ACC112 (cell line): ENCODE data around the gene TNFRSF25.

Experiments
- H2AFZ ChIP-seq: fragments of 200-600 bp; sonication (generic); one replicate; pipeline ENCODE4 v1.6.0; 2017; ENCODE audit warnings: antibody characterized with exemption, low read length; ENCODE audit not compliant: unreplicated experiment
- H3K27ac ChIP-seq: fragments of 200-600 bp; sonication (generic); 2 replicates; pipeline ENCODE4 v1.5.1; 2014; ENCODE audit warnings: low read depth, mild to moderate bottlenecking, antibody characterized with exemption, low read length, moderate library complexity
- H3K27me3 ChIP-seq: fragments of 200-600 bp; sonication (generic); 2 replicates; pipeline ENCODE4 v1.6.1; 2014; ENCODE audit warnings: mild to moderate bottlenecking, antibody characterized with exemption, low read length, moderate library complexity, mixed read lengths; ENCODE audit not compliant: insufficient read depth
- H3K36me3 ChIP-seq: fragments of 200-600 bp; sonication (generic); 2 replicates; pipeline ENCODE4 v1.6.1; 2016; ENCODE audit warnings: mild to moderate bottlenecking, antibody characterized with exemption, low read length, moderate library complexity, mixed read lengths; ENCODE audit not compliant: insufficient read depth
- H3K4me1 ChIP-seq: fragments of 200-600 bp; sonication (generic); one replicate; pipeline ENCODE4 v1.6.1; 2016; ENCODE audit warnings: low read length, mixed read lengths; ENCODE audit not compliant: insufficient read depth, unreplicated experiment, control insufficient read depth
- H3K4me3 ChIP-seq: fragments of 200-600 bp; sonication (generic); 2 replicates; pipeline ENCODE4 v1.5.1; 2014; ENCODE audit warnings: mild to moderate bottlenecking, low read depth, low read length
- H3K79me2 ChIP-seq: fragments of 200-600 bp; sonication (generic); one replicate; pipeline ENCODE4 v1.6.0; 2016; ENCODE audit warnings: low read length; ENCODE audit not compliant: control insufficient read depth, unreplicated experiment, insufficient read depth

The TNFRSF25 gene

DNA sequence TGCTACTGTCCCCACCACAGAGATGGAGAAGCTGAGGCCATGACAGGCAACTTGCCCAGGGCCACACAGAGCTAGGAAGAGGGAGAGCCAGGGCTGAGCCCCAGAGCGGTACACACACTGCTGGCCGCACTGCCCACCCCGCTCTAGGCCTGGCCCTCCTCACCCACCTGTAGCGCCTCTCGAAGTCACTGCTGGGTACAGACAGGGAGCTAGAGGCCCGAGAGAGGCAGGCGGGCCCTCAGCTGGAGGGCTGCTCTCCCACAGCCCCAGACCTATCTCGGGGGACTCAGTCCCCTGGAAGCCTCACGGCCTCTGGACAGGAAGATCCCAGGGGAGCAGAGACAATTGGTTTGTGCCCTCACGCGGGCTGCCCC is 42.8 kb upstream of the TNFRSF25 start:
- no peaks in the 10 kb centered on the region for H3K79me2 ChIP-seq

DNA sequence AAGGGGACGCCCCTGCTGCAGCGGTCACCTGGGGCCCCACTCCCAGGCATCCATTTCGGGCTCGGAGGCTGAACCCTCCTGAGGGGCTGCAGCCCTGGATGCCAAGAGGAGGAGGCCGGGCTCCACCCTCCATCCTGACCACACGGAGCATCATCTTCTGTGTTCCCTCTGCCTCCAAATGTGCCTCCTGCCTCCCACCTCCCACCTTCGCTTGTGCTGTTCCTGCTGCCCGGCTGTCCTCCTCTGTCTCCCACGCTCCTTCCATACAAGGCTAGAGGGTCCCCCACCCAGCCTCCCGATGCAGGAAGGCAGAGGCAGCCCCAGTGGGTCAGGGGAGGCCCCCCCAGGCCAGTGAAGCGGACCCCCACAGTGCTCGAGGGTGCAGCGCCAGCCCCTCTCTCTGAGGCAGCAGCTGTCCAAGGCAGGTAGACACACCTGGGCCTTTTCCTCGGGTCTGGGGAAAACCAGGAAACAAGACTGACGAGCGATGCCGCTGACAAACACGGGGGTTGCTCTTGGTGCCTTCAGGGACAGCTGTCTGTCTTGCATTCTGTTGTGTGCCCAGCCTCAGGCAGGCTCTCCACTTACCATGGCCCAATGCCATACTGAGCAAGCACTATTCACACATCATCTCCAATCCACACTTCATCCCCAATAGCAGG is 42.3 kb upstream of the TNFRSF25 start:
- H3K4me3 ChIP-seq: no peak overlapping the region
- no peak overlapping the region for H2AFZ ChIP-seq
- H3K27ac ChIP-seq: no peak overlapping the region
- no peaks in the 10 kb centered on the region for H3K36me3 ChIP-seq
- H3K27me3 ChIP-seq: no peaks in the 10 kb centered on the region
- H3K4me1 ChIP-seq: no peaks in the 10 kb centered on the region
- H3K79me2 ChIP-seq: no peaks in the 10 kb centered on the region

More for the DNA sequence above, 42.8 kb upstream of the TNFRSF25 start:
- Histone ChIP-seq H2AFZ (no peak overlapping the region), H3K27me3 (no peaks in the 10 kb centered on the region), H3K4me3 (no peak overlapping the region), H3K27ac (no peak overlapping the region), H3K4me1 (no peaks in the 10 kb centered on the region), H3K36me3 (no peaks in the 10 kb centered on the region)

DNA sequence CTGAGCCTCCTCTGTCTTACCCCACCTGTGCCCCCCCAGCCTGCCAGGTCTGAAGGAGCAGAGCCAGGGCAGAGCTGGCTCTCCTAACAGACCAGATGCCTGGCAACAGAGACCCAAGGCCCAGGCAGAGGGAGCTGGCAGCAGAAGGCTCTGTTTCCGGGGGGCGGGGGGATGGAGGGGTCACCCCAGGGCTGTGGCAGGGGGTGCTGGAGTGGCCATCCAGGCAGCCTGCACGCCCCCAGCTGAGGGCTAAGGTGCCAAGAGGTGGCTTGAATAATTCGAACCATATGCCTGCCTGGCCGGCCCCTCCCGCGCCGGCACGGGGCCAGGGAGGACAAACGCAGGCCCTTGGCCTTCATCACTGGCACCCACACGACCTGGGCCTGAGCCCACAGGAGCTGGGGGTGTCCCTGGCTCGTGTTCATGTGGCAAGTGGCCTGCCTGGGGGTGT is 41.5 kb upstream of the TNFRSF25 start:
- Histone ChIP-seq H3K27me3 (no peaks in the 10 kb centered on the region), H3K79me2 (no peaks in the 10 kb centered on the region), H3K4me1 (peaks cover 3% of the 10 kb centered on the region), H3K27ac (no peak overlapping the region), H3K36me3 (no peaks in the 10 kb centered on the region), H2AFZ (no peak overlapping the region), H3K4me3 (no peak overlapping the region)

DNA sequence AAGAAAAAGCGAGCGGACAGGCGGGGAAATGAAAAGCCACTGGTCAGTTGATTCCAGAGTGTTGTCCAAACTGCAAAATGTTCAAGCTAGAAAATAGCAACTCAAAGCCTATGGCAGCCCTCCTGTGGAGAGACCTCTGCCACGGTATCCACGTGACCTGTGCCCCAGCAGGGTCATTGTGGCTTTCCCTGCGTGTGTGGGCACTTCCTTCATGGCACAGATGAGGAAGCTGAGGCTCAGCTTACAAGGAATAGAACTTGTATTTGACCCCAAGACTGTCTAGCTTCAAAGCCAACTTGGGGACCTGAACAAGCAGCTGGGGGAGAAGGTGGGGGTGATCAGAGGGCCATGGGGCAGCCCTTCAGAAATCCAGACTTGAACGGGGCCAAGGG is 41.1 kb upstream of the TNFRSF25 start:
- Histone ChIP-seq H3K27ac (no peak overlapping the region), H3K4me3 (no peak overlapping the region), H3K4me1 (peaks cover 8% of the 10 kb centered on the region), H3K27me3 (no peaks in the 10 kb centered on the region), H3K36me3 (no peaks in the 10 kb centered on the region), H3K79me2 (no peaks in the 10 kb centered on the region), H2AFZ (no peak overlapping the region)

DNA sequence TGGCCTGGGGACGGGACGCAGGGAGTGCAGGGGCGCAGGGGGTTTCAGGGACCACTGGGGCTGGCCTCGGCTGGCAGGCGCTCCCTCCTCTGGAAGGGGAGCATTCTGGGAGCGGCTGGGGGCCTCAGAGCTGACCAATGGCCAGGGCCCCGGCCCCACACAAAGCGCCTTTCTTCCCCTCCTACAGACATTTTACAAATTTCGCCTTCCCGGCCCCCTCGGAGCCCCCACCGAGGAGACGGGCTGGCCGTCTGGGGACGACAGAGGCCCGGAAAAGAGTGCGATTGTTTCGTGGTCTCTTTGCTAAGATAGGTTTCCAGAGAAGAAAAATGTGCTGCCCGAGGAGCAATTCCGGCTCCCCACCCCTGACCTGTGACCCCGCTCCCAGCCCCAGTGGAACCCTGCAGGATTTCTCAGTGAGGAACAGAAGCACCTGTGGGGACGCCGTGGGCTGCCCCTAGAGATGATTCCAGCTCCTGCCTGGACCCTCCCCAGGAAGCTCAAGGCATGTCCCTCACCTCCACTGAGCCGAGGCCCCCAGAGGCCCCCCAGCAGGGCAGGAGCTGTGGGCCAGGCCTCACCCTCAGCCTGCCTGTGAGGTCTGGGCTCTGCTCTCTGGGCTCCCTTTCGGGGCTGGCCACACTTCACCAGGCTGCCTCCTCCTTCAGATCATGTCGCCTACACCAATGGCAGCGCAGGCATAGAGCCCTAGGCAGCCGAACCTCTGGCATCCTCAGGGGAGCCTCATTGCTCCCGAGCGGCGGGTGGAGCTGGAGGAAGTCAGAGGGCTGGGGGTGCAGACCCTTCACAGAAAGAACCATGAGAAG is 40.5 kb upstream of the TNFRSF25 start:
- Histone ChIP-seq H3K27me3 (no peaks in the 10 kb centered on the region), H3K27ac (no peak overlapping the region), H3K36me3 (no peaks in the 10 kb centered on the region), H3K79me2 (no peaks in the 10 kb centered on the region), H3K4me3 (no peak overlapping the region), H3K4me1 (peaks cover 12% of the 10 kb centered on the region), H2AFZ (no peak overlapping the region)

DNA sequence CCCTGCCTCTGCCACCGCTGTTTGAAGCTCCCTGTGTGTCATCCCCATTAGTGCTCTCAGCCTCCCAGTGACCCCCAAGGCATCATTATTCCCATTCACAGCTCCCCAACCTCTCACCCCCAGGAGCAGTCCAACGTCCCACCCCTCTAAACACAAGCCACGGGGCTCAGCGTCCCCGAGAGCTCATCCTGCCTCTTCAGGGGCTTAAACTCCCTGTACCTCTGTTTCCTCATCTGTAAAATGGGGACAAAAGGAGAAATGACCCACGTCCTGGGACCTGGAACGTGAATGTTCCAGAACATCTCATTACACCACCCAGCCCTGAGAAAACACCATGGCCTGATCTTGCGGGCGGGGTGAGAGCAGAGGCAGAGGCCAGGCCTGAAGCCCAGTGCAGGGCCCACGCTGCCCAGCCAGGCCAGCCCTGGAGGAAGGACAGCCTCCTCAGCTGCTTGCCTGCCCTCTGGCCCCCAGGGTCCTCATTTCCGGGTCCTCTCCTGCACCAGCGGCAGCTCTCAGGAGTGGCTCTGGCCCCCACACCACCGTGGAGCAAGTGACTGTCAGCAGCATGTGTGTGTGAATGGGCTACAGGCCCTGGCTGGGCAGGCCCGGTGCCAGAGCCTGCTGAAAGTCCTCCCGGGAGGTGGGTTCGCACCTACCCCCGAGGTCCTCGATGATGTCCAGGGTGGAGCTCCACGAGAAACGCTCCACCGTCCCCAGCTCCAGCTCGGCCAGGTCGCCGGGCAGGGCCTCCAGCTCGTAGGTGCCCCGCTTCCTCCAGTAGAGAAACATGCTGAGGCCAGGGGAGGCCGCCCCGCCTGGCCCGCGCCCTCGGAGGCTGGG is 39.6 kb upstream of the TNFRSF25 start:
- H3K27ac ChIP-seq: no peak overlapping the region
- H3K27me3 ChIP-seq: no peaks in the 10 kb centered on the region
- no peaks in the 10 kb centered on the region for H3K79me2 ChIP-seq
- H2AFZ ChIP-seq: no peak overlapping the region
- peaks cover 20% of the 10 kb centered on the region for H3K4me1 ChIP-seq
- no peak overlapping the region for H3K4me3 ChIP-seq
- H3K36me3 ChIP-seq: no peaks in the 10 kb centered on the region

DNA sequence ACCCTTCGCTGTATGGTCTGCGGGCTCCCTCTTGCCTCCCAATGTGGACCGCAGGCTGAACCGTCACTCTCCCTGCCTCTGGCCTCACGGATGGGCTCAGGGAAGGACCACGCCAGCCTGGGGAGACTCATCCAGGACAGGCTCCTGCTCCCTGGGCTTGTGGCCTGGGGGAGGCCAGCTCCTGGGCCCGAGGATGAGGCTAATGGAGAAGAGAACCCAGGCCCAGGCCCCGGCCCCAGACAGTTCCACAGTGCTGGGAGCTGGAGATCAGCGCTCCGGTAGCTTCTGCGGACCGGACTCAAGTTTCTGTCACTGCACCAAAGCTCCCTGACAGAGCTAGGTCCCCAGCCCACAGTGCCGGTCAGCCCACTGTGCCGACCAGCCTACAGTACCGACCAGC is 38.9 kb upstream of the TNFRSF25 start:
- Histone ChIP-seq H3K27me3 (no peaks in the 10 kb centered on the region), H3K4me1 (peaks cover 20% of the 10 kb centered on the region), H3K27ac (no peak overlapping the region), H3K4me3 (no peak overlapping the region), H2AFZ (no peak overlapping the region), H3K79me2 (no peaks in the 10 kb centered on the region), H3K36me3 (no peaks in the 10 kb centered on the region)

DNA sequence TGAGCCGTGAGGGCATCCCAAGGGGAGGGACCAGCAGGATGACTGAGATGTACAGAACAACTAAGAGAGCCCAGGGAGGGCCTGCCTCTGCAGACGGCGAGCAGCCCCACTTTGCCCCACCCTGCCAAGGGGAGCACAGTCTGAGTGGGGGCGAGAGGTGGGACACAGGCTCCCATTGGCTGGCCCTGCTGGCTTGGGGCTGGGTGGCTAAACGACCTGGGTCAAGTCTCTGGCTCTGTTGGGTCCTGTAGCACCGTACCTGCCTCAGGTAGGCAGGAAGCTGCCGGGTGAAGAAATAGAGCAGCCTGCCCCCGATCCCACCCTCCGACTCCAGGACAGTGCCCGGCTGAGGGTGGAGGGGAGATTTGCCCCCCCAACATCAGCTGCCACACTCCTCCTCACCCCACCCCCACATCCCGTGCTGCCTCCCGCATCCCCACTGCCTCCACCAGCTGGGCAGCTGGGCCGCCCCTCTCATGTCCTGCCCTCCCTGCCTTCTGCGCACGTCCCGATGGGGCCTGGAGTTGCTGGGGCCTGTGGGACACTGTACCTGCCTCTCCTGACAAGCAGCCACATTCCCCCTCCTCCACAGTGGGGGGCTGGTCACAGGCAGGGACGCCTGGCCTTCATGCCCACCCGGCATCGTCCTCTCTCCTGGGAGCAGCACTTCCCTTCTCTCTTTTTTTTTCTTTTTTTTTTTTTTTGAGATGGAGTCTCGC is 38.1 kb upstream of the TNFRSF25 start:
- Histone ChIP-seq H3K27ac (no peak overlapping the region), H3K79me2 (no peaks in the 10 kb centered on the region), H3K4me3 (no peak overlapping the region), H3K4me1 (peaks cover 20% of the 10 kb centered on the region), H3K36me3 (no peaks in the 10 kb centered on the region), H2AFZ (no peak overlapping the region), H3K27me3 (no peaks in the 10 kb centered on the region)

DNA sequence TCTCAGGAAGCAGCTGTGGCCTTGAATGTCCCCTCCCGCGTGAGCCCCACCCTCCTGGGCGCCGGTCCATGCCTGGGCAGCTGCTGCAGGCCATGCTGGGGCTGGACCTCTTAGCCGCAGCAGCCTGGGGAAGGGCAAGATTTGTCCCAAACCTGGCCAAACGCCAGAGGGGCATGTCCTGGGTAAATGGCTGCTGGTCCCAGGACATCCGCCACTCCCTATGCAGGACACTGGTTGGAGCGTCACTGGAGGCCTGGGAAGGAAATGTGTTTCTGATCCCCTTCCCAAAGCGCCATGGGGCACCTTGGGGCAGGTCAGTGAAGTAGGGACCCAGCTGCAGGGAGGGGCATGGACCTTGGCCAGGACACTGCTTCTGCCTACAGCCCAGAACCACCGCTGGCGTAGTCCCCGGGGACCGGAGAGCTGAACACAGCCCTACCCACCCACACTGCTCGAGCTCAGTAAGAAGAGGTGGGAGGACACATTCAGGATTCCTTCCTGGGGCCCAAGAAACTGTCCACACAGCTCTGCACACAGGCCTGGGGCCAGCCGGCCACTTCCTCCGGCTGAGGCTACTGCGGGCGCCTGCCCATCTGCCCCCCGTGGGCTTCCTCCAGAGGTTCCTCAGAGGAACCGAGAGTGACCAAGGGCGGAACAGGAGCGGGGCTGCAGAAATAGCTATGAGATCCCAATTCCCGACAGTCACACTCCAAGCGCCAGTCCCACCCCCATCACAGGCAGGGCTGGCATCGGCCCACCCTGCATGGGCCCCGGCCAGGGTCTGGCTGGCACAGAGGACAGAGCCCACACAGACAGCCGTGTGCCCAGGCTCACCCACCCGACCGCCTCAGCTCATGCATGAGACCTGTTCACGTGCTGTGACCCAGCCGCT is 36.3 kb upstream of the TNFRSF25 start:
- H3K79me2 ChIP-seq: no peaks in the 10 kb centered on the region
- no peaks in the 10 kb centered on the region for H3K27me3 ChIP-seq
- no peak overlapping the region for H3K27ac ChIP-seq
- no peak overlapping the region for H3K4me3 ChIP-seq
- H2AFZ ChIP-seq: no peak overlapping the region
- H3K36me3 ChIP-seq: no peaks in the 10 kb centered on the region
- H3K4me1 ChIP-seq: peaks cover 31% of the 10 kb centered on the region
